GM18870 (cell line): ENCODE data around the gene PRDM9.
"Not testable (repeated sequence)": the region's sequence is repeated elsewhere in the genome, so short reads cannot be mapped to it uniquely, and the experiment has no call there.

Experiments used
- ATAC-seq: cut with Tn5 transposase; IDR thresholded peaks from one replicate; pipeline ENCODE4 v1.9.1; 2021; ENCODE audit warnings: moderate library complexity; ENCODE audit not compliant: unreplicated experiment

Gene PRDM9

DNA sequence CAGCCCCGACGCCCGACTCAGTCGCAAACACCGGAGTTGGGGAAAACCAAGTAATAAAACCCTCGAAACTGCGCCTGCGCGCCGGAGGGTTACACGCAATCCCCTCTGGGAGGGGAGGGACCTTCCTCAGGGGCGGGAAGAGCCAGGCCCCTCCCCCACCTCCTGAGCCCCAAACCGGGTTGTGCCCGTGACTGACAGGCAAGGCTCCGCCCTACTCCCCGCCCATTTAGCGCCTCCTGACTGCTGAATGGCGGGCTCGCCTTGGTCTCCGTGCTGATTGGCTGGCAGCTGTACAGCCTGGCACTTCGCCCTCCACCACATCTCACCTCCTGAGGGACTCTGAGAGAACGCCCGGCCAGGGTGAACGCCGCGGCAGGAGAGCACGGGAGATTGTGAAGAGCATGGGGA, at the start of gene PRDM9:
Gene PRDM9 (plus strand): TSS at position 332 of the 408 bp plus-strand sequence. CDS start 1,425 bp downstream, outside the sequence.
- peak; percentile 73 for ATAC-seq

DNA sequence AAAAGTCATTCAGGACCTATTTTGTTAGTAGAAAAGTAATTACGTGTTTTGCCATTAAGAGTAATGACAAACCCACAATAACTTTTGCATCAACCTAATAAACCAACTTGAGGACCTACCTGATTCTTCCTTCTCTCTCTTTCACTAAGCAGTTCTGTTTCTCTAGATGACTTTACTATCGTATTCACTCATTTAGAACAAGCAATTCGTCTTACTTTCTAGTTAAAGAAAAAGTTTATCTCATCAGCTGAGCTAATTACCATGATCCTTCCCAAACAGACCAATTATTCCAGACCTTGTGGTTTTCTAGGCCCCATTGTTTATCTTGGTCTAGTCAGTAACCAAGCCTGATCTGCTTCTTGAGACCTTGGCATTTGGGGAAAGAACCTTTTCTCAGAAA, 49.6 kb upstream of the PRDM9 start:
- ATAC-seq: no peak

DNA sequence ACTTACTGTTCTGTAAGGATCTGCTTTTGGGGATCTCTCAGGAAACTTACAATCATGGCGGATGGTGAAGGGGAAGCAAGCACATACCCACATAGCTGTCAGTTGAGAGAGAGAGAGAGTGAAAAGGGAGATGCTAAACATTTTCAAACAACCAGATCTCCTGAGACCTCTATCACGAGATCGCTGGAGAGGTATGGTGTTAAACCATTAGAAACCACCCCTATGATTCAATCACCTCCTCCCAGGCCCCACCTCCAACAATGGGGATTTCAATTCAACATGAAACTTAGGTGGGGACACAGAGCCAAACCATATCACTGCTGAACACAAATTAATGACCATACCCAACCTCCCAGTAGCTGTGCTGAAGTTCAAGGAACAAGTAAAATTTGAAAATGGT, 48.2 kb upstream of the PRDM9 start:
- ATAC-seq: no peak

DNA sequence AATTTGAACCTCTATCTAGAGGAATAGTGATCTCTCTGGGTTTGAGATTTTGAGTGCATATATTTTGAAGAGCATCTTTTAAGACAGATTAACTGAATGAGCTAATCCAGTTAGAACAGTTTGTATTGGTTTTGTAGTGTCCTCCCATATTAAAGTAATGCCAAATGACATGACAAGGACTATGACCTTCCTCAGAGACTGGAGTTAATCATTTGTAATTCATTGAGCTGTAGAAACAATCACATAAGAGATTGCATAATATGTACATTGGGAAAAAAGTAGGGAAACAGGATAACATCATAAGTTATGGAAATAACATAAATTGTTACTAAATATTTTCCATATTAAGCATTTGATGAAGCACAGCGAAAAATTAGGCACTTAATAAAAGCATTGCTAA, 45.8 kb upstream of the PRDM9 start:
- no peak for ATAC-seq

DNA sequence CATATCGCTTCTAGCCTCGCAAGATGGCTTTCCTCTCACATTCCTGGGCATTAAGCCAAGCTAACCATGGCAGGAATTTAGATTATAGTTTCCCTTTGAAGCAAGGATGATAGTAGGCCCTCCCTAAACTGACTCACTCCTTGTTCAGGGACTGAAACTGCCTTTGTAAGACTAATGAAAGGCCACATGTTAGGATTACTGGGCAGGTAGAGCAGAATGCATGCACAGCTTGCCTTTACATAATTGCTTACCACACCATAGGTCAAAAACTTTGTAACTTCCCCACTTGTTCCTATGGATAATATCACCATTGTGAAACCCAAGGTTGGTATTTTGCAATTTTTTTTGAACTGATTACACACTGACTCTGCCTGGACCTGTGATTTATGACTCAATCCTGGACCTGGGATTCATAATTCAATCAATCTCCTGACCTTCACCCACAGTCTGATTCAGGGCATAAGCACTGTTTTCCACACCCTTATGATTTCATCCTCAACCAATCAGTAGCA, 41.0 kb upstream of the PRDM9 start:
- no peak for ATAC-seq

DNA sequence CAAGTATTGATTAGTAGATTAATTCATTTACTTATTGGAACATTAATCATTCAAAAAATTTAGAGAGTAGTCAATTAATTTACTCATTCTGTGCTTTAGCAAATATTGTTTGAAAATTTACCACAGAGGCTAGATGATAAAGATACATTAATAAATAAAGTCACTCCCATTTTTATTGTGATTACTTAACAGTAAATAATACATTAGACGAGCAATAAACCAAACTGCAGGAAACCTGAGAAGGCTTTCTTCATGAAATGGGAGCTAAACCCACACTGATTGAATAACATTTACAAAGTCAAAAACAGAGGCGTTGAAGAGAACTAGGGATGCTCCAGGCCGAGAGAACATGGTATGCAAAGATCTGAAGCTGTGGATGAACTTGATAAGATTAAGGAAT, 38.8 kb upstream of the PRDM9 start:
- ATAC-seq: no peak

DNA sequence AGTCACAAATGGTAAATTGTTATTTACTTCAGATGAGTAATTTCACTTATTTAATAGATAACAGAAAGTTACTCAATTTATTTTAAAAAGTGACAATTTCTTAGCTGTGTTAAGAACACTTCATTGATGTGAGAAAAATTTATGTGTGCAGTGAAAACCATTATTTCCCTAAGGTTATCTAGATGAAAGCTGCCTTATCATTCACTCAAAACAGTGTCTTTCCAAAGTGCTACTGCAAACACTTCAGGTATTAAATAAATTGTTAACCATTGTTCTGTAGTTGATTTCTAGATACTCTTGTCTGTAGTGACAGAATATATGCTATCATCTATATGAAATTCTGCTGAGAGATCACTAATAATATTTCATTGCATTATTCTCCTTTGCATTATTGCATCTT, 33.5 kb upstream of the PRDM9 start:
- no peak for ATAC-seq

DNA sequence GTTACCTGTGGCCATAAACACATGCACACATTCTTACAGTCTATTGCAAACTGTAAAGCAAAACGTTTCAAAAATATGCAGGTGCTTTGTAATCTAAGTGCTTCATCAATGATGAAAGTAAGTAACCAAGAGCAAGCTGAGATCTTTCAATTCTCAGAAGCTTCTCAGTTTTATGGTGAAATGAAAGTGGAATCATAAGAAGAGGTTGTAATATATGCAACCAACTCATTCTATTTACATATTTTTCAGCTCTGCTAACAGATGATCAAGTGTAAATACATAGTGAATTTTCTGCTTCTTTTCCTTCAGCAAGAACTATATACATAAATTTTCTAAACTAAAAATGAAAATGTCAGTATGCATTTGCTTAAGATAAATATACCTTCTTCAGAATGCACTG, 33.1 kb upstream of the PRDM9 start:
- no peak for ATAC-seq

DNA sequence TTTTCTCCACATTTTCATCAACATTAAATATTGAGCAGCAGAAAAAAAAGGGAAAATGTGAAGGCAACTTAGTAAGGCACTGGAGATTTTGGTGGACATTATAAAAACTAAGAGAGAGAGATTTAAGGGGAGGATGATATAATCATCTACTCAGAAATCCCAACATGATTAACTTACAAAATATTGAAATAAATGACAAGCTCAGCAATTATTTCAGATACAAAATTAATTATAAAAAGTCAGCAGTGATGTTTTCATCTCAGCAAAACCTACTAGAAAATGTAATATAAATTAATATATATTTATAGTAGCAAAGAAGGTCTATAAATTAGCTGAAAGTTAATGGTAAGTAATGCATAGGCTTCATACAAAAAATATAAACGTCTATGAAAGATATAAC, 30.8 kb upstream of the PRDM9 start:
- ATAC-seq: no peak

DNA sequence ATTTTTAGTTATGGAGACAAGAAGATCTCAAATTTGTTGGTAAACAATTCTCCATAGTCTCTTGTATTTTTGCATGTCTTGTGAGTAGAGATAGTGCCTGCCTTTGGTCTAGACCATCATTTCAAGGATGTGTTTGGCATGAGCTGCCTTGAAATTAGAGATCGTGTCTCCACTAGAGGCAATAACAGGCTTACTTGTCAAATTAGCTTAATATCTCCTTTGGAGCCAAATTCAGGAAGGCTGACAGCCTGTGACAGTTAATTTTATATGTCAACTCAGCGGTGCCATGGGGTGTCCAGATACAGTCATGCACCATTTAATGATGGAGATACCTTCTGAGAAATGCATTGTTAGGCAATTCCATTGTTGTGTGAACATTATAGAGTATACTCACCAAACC, 24.8 kb upstream of the PRDM9 start:
- ATAC-seq: no peak

DNA sequence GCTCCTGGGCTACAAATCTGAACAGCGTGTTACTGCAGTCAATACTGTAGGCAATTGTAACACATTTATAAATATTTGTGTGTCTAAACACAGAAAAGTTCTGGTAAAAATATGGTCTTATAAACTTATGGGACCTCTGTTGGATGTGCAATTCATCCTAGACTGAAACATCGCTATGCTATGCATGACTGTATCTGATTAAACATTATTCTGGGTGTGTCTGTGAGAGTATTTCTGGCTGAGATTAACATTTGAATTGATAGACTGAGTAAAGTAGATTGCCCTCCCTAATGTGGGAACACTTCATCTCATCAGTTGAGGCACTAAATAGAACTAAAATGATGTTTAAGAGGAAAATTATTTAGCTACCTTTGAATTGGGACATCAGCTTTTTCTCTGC, 24.3 kb upstream of the PRDM9 start:
- no peak for ATAC-seq

DNA sequence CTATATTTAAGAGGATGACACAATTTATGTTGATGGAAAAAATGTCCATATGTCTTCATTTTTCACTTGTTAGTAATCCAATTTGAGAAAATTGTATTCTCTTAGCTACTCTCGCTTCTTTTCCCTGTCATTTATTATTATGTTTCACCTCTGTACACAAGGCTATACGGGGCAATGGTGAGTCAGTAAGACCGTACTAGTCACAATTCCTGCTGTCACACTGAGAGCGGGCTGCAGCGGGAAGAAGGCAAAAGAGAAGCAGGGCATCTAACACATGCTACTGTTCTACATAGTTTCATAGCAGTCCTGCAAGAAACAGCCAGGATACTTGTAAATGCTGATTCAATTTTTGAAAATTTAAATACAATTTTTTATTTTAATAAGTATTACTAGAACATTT, 23.3 kb upstream of the PRDM9 start:
- ATAC-seq: no peak

DNA sequence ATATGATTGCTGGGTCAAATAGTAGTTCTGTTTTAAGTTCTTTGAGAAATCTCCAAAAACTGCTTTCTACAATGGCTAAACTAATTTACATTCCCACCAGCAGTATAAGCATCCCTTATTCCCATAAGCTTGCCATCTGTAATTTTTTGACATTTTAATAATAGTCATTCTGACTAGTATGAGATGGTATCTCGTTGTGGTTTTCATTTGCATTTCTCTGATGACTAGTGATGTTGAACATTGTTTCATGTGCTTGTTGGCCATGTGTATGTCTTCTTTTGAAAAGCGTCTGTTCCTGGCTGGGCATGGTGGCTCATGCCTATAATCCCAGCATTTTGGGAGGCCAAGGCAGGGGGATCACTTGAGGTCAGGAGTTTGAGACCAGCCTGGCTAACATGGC, 21.2 kb upstream of the PRDM9 start:
- not testable (repeated sequence) for ATAC-seq

DNA sequence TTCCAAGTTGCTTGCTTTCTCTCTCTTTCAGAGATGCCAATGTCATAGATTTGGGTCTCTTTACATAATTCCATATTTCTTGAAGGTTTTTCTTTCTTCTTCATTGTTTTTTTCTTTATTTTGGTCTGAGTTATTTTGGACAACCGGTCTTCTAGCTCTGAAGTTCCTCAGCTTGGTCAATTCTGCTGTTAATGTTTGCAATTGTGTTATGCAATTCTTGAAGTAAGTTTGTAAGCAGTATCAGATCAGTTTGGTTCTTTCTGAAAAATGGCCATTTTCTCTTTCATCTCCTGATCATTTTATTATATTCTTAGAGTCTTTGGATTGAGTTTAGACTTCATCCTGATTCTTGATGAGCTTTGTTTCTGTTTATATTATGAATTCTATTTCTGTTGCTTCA, 16.4 kb upstream of the PRDM9 start:
- no peak for ATAC-seq

DNA sequence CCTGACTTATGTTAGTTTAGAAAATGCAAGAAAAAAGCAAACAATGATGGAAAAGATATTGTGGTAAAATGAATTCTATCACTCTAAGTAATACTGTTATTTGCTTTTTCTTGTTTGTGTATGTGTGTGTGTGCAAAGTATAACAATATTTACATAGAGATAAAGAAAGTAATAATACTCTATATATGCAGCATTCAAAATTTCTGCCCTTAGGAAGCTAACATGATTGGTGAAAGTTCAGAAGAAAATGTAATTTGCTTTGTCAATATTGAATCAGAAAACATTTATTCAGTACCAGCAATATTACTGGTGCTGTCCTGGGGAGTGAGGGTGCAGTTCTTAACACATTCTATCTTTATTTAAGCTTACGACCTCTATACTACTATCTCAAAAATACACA, 12.9 kb upstream of the PRDM9 start:
- ATAC-seq: no peak

DNA sequence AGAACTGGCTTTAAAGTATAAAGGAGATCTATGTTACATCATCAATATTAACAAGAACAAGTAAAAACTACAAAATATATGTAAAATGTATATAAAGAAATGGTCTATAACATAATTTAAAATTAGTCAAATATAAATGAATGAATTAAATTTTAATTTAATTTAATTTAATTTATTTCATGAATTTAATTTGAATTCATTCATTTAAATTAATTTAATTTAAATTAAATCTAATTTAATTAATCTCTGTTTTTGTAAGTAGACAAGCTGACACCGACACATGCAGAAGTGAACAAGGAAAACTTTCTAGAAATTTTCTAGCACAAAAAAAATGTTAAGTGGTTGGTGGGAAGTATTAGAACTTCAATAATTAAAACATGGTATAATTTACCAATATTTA, 10.8 kb upstream of the PRDM9 start:
- no peak for ATAC-seq

DNA sequence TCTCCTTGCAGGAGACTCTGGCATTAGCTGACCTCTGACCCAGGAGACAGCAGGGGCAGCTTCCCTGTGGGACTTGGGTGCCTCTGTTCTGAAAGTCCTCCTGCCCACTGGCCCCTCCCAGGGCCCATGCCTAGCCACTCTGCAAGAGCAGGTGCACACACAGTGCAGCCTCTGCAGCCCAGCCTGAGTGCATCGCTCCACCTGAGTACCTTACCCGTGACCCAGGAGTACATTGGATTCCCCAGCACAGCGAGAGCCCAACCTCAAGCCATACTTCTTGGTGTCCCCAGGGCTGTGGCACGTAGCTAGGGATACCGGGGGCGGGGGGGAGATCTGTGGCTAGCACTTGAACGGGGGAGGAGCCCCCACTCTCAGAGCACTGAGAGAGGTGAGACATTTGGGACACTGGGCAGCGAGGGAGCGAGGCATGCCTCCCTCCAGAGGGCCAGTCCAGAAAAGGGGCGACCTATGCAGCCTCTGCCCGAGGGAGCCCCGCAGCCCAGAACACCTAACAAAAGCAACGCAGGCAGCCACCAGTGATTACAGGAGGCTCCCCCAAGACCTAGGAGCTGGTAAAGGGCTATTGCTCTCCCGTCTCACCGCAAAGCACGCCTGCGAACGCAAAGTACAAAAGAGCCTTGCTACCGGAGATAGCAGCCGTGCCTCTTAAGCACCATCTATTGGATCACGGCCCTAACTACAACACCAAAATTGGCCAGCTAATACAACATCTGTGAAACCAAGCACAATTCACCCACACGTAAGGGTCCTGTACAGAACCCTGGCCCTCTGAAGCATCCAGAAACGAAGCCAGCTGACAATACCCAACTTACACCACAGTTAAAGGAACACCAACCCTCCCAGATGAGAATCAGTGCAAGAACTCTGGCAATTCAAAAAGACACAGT, 826 bp upstream of the PRDM9 start:
- peak; percentile 38 for ATAC-seq

DNA sequence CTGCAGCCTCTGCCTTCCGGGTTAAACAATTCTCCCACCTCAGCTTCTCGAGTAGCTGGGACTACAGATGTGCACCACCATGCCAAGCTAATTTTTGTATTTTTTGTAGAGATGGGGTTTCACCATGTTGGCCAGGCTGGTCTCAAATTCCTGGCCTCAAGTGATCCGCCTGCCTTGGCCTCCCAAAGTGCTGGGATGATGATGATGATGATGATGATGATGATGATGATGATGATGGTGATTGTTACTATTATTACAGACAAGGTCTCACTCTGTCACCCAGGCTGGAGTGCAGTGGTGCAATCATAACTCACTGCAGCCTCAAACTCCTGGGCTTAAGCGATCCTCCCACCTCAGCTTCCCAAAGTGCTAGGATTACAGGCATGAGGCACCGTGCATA, 3.0 kb downstream of the PRDM9 start:
- ATAC-seq: not testable (repeated sequence)

DNA sequence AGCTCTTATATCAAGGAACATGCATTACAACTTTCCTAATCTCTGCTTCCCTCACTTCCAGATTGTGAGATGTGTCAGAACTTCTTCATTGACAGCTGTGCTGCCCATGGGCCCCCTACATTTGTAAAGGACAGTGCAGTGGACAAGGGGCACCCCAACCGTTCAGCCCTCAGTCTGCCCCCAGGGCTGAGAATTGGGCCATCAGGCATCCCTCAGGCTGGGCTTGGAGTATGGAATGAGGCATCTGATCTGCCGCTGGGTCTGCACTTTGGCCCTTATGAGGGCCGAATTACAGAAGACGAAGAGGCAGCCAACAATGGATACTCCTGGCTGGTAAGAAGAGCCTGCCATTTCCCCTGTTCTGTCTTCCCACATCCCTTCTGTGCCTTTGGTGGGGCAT, 15.1 kb downstream of the PRDM9 start:
- no peak for ATAC-seq

DNA sequence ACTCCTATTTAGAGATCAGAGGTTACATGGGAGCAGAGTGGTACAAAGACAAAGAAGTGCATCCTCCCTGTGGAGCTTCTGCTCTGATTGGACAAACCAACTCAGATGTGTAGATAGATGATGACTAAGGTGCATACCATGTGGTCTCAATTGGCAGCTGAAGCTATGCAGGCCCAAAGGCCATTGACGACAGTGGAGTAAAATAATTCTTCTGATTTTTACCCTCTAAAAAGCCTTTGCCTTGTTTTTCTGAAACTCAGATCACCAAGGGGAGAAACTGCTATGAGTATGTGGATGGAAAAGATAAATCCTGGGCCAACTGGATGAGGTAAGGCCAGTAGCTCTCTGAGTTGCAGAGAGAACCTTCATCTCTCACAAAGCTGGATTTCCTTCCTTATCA, 15.6 kb downstream of the PRDM9 start:
- no peak for ATAC-seq

DNA sequence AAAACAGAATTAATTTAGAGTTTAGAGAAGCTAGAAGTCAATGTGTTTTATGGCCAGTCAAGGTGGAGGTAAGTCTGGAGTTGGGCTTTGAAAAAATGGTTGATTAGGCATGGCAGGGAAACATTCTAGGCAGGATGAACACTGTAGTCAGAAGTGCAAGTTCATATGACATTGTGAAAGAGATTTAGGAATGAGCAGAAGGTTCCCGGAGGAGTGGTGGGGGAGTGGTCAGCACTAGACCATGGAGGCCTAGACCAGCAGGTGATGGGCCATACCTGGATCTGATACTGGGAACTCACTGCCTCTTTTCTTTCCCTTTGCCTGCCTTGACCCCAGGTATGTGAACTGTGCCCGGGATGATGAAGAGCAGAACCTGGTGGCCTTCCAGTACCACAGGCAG, 16.6 kb downstream of the PRDM9 start:
- no peak for ATAC-seq

DNA sequence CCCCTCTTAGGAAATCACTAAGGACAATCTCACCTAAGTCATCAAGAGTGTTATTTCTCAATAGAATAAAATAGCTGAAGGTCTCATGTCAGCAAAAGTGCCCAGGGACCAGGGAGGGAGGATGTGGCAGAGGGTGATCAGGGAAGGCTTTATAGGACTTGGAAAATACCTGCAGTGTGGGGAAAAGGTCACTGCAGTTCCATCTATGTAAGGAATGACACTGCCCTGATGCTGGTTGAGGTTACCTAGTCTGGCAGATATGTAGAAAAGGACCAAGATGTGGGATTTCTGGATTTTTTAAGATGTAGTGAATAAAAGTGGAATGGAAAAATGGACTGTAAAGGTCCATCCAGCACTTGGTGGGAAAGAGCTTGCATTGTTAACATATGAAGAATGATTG, 18.3 kb downstream of the PRDM9 start:
- ATAC-seq: no peak

DNA sequence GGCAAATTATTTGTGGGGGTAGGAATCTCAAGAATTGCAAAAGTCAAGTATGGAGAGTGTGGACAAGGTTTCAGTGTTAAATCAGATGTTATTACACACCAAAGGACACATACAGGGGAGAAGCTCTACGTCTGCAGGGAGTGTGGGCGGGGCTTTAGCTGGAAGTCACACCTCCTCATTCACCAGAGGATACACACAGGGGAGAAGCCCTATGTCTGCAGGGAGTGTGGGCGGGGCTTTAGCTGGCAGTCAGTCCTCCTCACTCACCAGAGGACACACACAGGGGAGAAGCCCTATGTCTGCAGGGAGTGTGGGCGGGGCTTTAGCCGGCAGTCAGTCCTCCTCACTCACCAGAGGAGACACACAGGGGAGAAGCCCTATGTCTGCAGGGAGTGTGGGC, 19.2 kb downstream of the PRDM9 start:
- not testable (repeated sequence) for ATAC-seq
